GM10847 (cell line): ENCODE data around the gene CLIC3.

Experiments
- POLR2A ChIP-seq: IDR thresholded peaks from 2 replicates; pipeline ENCODE4 v1.6.1; 2011; ENCODE audit not compliant: insufficient read length; ENCODE audit errors: extremely low read depth

CLIC3 gene

DNA sequence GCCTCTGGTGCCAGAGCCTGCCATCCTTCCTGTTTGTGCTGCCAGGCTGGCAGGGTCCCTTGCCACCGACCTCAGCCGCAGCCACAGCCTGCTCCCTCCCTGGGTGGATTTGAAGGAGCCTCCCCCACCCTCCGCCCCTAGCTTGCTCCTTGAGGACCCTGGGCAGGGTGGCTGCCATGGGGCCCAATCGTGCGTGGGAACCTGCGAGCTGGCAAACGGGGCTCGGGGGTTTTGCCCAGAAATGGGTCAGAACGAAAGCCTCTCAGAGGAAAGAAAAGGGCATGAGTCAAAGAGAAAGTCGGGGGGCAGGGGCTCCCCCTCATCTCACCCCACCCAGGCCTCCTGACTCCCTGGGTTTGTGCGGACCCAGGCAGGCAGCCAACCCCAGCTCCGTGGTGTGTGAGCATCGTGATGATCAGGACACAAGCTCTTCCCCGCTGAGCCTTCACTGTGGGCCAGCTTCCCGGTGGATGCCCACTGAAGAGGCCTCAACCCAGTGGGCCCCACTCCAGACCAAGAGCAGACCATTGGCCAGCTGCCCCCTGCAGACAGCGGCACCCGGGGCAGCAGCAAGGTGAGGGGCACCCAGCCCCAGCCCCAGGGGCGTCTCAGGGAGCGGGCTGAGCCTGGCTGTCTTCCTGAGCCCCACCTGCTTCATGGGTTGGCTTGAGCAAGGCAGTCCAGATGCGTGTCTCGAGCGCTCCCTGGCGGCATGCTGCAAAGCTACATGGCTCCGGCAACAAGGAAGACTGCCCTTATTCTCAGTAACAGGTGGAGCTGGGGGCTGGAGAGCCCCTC, 38.5 kb upstream of the CLIC3 start:
- no peak for TF ChIP-seq POLR2A

DNA sequence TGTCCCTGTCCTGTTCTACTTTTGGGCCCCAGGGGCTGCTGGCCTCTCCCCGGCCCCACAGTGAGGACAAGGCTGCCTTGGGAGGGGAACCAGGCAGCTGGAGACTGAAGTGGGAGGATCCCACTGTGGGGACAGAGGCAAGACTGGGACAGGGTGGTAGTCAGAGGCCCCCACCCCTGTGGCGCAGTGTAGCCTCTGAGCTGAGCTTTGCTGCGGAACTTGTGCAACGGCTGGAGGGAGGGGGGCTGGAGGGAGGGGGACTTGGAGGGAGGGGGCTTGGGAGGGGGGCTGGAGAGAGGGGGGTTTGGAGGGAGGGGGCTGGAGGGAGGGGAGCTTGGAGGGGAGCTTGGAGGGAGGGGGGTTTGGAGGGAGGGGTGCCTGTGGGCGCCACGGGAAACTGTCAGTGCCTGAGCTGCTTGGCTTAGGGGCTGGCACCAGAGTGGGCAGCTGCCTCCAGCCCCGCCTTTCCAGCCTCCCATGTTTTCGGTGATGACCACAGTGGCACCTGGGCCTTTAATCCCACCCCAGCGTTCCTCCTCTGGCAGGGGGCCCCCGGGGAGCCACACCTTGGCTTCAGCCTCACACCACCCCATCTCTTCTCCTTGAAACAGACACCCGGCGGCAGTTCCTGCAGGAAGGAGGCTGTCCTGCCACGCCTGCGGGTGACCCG, 37.8 kb upstream of the CLIC3 start:
- TF ChIP-seq POLR2A: no peak

DNA sequence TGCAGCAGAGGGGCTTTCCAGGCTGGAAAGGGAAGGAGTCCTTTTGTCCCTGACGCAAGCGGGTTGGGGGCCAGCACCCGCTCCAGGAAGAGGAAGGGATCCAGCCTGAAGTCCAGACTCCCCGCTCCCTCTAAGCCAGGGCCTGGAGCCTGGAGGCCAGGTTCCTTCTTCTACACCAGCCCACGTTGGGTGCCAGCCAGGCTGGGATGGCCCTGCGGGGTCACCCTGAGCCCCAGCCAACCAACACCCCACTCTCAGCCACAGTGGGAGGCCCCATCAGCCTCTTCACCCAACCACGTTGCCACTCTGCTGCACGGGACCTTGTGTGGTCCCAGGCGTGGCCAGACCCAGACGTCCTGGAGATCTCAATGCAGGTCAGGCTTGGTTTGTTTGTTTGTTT, 36.5 kb upstream of the CLIC3 start:
- no peak for TF ChIP-seq POLR2A

- TF ChIP-seq POLR2A: no peak
Observed at GRCh38 chr9:137031904-137032640, 35.7 kb upstream of the CLIC3 start, which contains the start of gene FUT7. Gene FUT7, minus strand, starts transcription at chr9:137032088. Its CDS starts 97 bp downstream, at chr9:137031991.

- TF ChIP-seq POLR2A: no peak
Observed at GRCh38 chr9:137030538-137031527, 34.5 kb upstream of the CLIC3 start.

DNA sequence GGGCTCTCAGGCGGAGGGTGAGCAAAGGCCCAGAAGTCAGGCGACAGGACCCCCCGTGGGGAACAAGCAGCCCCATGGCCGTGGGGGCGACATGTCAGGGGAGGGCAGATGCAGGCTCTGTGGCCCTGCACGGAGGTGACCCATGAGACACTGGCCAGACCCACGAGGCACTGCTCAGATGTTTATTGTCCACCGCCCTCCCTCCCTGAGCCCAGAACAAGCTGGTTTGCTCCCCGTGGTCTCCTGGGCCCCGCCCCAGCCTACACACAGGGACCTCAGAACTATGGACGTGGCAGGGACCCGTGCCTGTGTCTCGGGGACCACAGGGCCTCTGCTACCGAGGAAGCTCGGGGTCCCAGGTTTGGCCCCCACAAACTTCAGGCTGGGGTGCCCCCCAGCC, 33.6 kb upstream of the CLIC3 start:
- TF ChIP-seq POLR2A: no peak

DNA sequence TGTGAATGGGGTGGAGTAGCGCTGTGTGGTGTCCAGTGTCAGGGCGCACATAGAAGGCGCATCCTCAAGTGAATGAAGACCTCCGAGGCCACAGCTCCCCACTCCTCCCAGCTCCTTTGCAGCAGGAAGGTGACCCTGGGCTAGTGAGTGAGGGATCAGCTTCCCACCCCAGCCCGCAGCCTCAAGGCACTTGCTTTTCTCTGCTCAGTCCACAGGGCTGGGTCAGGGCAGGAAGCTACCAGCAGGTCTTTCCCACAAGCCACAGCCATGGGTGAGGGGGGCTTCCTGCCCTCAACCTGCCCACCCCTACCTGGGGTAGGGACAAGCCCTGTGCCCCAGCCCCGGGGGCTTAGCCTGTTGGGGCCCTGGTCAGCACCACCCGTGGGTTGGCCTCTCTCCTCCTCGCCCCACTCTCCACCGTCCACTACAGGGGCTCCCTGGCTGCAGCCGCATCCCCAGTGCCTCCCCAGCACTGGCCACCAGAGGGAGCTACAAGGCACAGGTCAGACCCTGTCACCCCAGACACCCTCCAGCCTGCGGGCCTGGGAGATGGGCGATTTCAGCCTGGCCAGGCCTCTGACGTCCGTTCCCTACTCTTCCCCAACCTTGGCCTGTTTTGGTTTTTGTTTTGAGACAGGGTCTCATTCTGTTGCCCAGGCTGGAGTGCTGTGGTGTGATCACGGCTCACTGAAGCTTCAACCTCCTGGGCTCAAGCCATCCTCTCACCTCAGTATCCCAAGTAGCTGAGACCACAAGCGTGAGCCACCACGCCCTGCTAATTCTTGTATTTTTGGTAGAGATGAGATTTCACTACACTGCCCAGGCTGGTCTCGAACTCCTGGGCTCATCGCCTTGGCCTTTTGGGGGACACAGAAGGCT, 32.9 kb upstream of the CLIC3 start:
- TF ChIP-seq POLR2A: no peak

GRCh38 chr9:137028263-137029057, 32.1 kb upstream of the CLIC3 start:
- no peak for TF ChIP-seq POLR2A

GRCh38 chr9:137027369-137028262, 31.2 kb upstream of the CLIC3 start, which contains the start of gene ABCA2:
Gene ABCA2, minus strand, starts transcription at chr9:137028237. Its CDS starts 97 bp downstream, at chr9:137028140.
- no peak for TF ChIP-seq POLR2A

DNA sequence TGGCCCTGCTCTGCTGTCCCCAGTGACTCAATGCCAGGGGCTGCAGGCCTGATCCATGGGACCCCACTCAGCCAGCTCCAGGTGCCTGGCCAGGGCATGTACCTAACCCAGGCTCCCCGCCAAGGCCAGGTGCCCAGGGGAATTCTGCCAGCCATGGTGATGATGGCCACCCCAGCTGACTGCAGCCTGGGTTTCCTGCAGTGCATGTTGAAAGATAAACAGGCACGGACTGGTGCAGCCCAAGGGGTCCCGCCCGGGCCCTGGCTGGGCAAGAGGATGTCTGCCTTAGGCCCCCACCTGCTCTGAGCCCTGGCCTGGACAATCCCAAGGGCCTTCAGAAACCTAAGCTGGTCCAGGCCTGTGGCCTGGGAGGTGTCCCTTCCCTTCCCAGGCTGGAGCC, 30.5 kb upstream of the CLIC3 start:
- TF ChIP-seq POLR2A: no peak

DNA sequence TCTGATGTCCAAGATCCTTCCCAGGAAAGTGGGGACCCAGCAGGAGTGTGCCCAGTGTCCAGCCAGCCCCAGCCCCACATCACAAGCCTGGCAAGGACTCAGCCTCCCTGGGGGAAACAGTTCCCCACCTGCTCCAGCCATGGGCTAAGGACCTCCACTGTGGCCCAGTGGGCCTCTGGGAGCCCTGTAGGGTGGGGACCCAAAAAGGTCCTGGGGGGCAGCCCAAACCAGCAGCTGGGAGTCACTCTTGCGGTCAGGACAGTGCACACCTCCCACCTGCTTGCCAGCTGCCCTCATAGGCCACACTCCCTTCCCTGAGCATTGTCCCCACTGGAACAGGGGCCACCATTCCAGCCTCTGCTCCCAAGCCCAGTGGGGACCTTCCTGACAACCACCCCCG, 30.0 kb upstream of the CLIC3 start:
- no peak for TF ChIP-seq POLR2A

DNA sequence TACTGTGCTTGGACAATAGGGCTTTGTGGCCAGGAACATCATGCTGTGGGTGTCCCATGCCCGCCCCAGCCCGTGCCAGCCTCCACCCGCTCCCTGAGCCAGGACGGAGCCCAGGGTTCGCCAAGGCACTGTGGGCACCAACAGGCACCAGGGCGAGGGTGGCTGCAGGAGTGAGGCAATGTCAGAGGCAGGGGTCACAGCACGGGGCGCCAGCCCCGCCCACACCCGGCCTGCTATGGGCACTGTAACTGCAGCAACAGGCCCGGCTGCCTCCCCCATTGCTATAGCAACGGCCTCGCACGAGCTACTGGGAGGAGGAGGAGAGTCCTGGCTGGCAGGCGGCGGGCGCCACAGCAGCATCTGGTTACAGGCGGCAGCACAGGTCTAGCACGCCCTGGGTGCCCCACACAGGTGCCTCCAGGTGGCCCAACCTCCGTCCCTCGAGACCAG, 29.2 kb upstream of the CLIC3 start:
- TF ChIP-seq POLR2A: no peak
